Right lobe of liver (tissue), 4 donors: ENCODE measurements around the gene IDS.

ENCODE experiments used
- POLR2A ChIP-seq: fragments of 450-650 bp; IDR thresholded peaks from one replicate; pipeline ENCODE4 v1.6.1; 2017; ENCODE audit warnings: antibody characterized with exemption, mild to moderate bottlenecking
- TF ChIP-seq, protein P1 (sequence below), 4 donors: fragments of 200-600 bp in 3 of 4; fragments of 450-650 bp in 1 of 4; IDR thresholded peaks; one replicate each; pipeline versions ENCODE4 v1.5.1 to v1.8.0; 2016 to 2022; ENCODE audit warnings: antibody characterized with exemption in 4 of 4, mild to moderate bottlenecking in 2 of 4
- donor health status: DM: no; HTN: no; CAD: no.
- donor health status: DM: no; HTN: no; CAD: no.
- donor health status: DM: no; HTN: yes; CAD: no.

DNA sequence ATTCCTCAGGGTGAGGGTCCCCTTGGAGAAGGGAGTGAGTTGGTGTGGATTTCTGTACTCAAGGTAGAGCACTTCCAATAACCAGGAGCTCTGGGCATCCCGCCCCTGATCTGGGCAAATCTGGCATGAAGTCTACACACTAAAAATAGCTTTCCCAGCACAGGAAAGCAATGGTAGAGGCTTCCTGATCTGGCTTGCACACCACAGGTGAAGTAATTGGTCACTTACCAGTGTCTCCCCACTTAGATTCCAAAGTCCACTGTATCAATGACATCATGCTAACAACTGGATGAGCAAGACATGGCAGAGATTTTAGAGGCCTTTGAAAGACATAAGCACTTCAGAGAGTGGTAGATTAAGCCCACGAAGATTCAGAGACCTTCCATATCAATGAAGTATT lies 17.8 kb upstream of the IDS start:
- TF ChIP-seq POLR2A: no peak
- TF ChIP-seq, protein P1, sequence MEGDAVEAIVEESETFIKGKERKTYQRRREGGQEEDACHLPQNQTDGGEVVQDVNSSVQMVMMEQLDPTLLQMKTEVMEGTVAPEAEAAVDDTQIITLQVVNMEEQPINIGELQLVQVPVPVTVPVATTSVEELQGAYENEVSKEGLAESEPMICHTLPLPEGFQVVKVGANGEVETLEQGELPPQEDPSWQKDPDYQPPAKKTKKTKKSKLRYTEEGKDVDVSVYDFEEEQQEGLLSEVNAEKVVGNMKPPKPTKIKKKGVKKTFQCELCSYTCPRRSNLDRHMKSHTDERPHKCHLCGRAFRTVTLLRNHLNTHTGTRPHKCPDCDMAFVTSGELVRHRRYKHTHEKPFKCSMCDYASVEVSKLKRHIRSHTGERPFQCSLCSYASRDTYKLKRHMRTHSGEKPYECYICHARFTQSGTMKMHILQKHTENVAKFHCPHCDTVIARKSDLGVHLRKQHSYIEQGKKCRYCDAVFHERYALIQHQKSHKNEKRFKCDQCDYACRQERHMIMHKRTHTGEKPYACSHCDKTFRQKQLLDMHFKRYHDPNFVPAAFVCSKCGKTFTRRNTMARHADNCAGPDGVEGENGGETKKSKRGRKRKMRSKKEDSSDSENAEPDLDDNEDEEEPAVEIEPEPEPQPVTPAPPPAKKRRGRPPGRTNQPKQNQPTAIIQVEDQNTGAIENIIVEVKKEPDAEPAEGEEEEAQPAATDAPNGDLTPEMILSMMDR (IDR thresholded peaks at IDR 0.05): no peak
